Measurements from ENCODE around the gene ANKRD52.

ANKRD52 gene

GRCh38 chr12:56244494-56244893 is 13.7 kb downstream of the ANKRD52 start:
- Histone ChIP-seq H3K36me3 (ENCODE audit: control insufficient read depth, low read length) (peaks cover 72% of the 10 kb centered on the region), H4K20me1 (ENCODE audit: control insufficient read depth, insufficient read depth, low read depth, low read length) (no peaks in the 10 kb centered on the region), H3K9me3 (ENCODE audit: control insufficient read depth, insufficient read depth, low read length) (no peaks in the 10 kb centered on the region), H3F3A (ENCODE audit: control insufficient read depth, insufficient read depth) (no peaks in the 10 kb centered on the region), H3K4me2 (ENCODE audit: low read length) (no peak overlapping the region), H3K4me1 (ENCODE audit: control insufficient read depth, low read length) (peaks cover 17% of the 10 kb centered on the region), H3K27me3 (ENCODE audit: control insufficient read depth, low read length) (no peaks in the 10 kb centered on the region), H3K79me2 (ENCODE audit: control insufficient read depth, low read length) (no peaks in the 10 kb centered on the region), H3K9me2 (replicated peaks; ENCODE audit: control insufficient read depth, low read length) (no peaks in the 10 kb centered on the region), H3K4me3 (ENCODE audit: low read length) (no peak overlapping the region), H3K27ac (ENCODE audit: low read depth, low read length) (no peak overlapping the region)
- TF ChIP-seq EZH2phosphoT487 (IDR thresholded peaks at IDR 0.05; ENCODE audit: borderline replicate concordance, low read length): no peak
- TF ChIP-seq CTCF (IDR thresholded peaks at IDR 0.05; ENCODE audit: low read depth, low read length, poor library complexity, severe bottlenecking): no peak

DNA sequence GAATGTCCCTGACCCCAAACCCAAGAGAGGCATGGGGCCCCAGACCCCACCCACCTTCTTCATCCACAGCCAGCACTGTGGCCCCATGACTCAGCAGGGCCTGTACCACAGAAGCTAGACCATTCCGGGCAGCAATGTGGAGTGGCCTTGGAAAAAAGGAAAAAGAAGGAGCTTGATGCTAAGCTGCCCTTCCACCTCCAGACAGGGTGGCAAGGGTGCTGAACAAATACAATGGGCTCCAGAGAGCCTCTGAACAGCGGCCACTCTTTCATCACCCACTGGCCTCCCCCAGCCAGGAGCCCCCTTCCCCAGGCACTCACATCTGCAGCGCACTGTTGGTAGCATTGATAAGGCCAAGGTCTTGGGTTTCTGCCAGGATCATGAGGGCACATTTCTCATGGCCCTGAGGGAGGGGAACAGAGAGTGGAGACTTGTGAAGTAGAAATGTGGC is 14.4 kb downstream of the ANKRD52 start:
- H3K4me3 ChIP-seq (ENCODE audit: low read length): no peak overlapping the region

GRCh38 chr12:56242986-56243385 is 15.2 kb downstream of the ANKRD52 start:
- no peaks in the 10 kb centered on the region for H3K9me3 ChIP-seq (ENCODE audit: control insufficient read depth, insufficient read depth, low read length)
- H3K36me3 ChIP-seq (ENCODE audit: control insufficient read depth, low read length): peaks cover 60% of the 10 kb centered on the region
- no peaks in the 10 kb centered on the region for H3F3A ChIP-seq (ENCODE audit: control insufficient read depth, insufficient read depth)
- no peak overlapping the region for H3K4me3 ChIP-seq (ENCODE audit: low read length)
- no peak for TF ChIP-seq EZH2phosphoT487 (IDR thresholded peaks at IDR 0.05; ENCODE audit: borderline replicate concordance, low read length)
- no peak for TF ChIP-seq CTCF (IDR thresholded peaks at IDR 0.05; ENCODE audit: low read depth, low read length, poor library complexity, severe bottlenecking)
- no peaks in the 10 kb centered on the region for H4K20me1 ChIP-seq (ENCODE audit: control insufficient read depth, insufficient read depth, low read depth, low read length)
- H3K9me2 ChIP-seq (replicated peaks; ENCODE audit: control insufficient read depth, low read length): no peaks in the 10 kb centered on the region
- H3K4me2 ChIP-seq (ENCODE audit: low read length): no peak overlapping the region
- H3K27ac ChIP-seq (ENCODE audit: low read depth, low read length): no peak overlapping the region
- no peaks in the 10 kb centered on the region for H3K79me2 ChIP-seq (ENCODE audit: control insufficient read depth, low read length)
- no peaks in the 10 kb centered on the region for H3K27me3 ChIP-seq (ENCODE audit: control insufficient read depth, low read length)
- peaks cover 17% of the 10 kb centered on the region for H3K4me1 ChIP-seq (ENCODE audit: control insufficient read depth, low read length)

More for the DNA sequence above, 14.4 kb downstream of the ANKRD52 start:
- no peak overlapping the region for H3K27ac ChIP-seq (ENCODE audit: low read depth, low read length)
- peaks cover 67% of the 10 kb centered on the region for H3K36me3 ChIP-seq (ENCODE audit: control insufficient read depth, low read length)
- peaks cover 17% of the 10 kb centered on the region for H3K4me1 ChIP-seq (ENCODE audit: control insufficient read depth, low read length)
- H3F3A ChIP-seq (ENCODE audit: control insufficient read depth, insufficient read depth): no peaks in the 10 kb centered on the region
- H3K27me3 ChIP-seq (ENCODE audit: control insufficient read depth, low read length): no peaks in the 10 kb centered on the region
- H3K9me2 ChIP-seq (replicated peaks; ENCODE audit: control insufficient read depth, low read length): no peaks in the 10 kb centered on the region
- no peaks in the 10 kb centered on the region for H4K20me1 ChIP-seq (ENCODE audit: control insufficient read depth, insufficient read depth, low read depth, low read length)
- no peaks in the 10 kb centered on the region for H3K79me2 ChIP-seq (ENCODE audit: control insufficient read depth, low read length)
- H3K9me3 ChIP-seq (ENCODE audit: control insufficient read depth, insufficient read depth, low read length): no peaks in the 10 kb centered on the region
- TF ChIP-seq CTCF (IDR thresholded peaks at IDR 0.05; ENCODE audit: low read depth, low read length, poor library complexity, severe bottlenecking): no peak
- no peak overlapping the region for H3K4me2 ChIP-seq (ENCODE audit: low read length)

Measured in DOHH2 (cell line).